ENCODE results near the gene PDE4D. TPM values are rescaled to one million over a fixed set of nuclear protein-coding genes. Genes with fewer than 3 reads are reported as not detected.

The PDE4D gene
- total RNA-seq, 1 experiment from 2014 or later: 15.0 TPM

- no peak for DNase-seq (ENCODE audit: low spot score)
Measured at GRCh38 chr5:59149827-59150226, 743.7 kb downstream of the PDE4D start.

- DNase-seq (ENCODE audit: low spot score): no peak
Measured at GRCh38 chr5:59149271-59149670, 744.3 kb downstream of the PDE4D start.

- no peak for DNase-seq (ENCODE audit: low spot score)
Measured at GRCh38 chr5:59146729-59147128, 746.8 kb downstream of the PDE4D start.

- DNase-seq (ENCODE audit: low spot score): no peak
Measured at GRCh38 chr5:59143926-59144333, 749.6 kb downstream of the PDE4D start.

- no peak for DNase-seq (ENCODE audit: low spot score)
Measured at GRCh38 chr5:59142927-59143326, 750.6 kb downstream of the PDE4D start.

- DNase-seq (ENCODE audit: low spot score): no peak
Measured at GRCh38 chr5:59142138-59142537, 751.4 kb downstream of the PDE4D start.

- DNase-seq (ENCODE audit: low spot score): no peak
Measured at GRCh38 chr5:59140133-59140532, 753.4 kb downstream of the PDE4D start.

- DNase-seq (ENCODE audit: low spot score): no peak
Measured at GRCh38 chr5:59139695-59140094, 753.8 kb downstream of the PDE4D start.

GRCh38 chr5:59138509-59138908 lies 755.0 kb downstream of the PDE4D start:
- DNase-seq (ENCODE audit: low spot score): no peak

GRCh38 chr5:59137846-59138245 lies 755.7 kb downstream of the PDE4D start:
- DNase-seq (ENCODE audit: low spot score): no peak

- no peak for DNase-seq (ENCODE audit: low spot score)
Measured at GRCh38 chr5:59136549-59136948, 757.0 kb downstream of the PDE4D start.

- no peak for DNase-seq (ENCODE audit: low spot score)
Measured at GRCh38 chr5:59134471-59135163, 758.9 kb downstream of the PDE4D start.

- DNase-seq (ENCODE audit: low spot score): no peak
Measured at GRCh38 chr5:59133764-59134261, 759.7 kb downstream of the PDE4D start.

GRCh38 chr5:59132131-59132530 lies 761.4 kb downstream of the PDE4D start:
- no peak for DNase-seq (ENCODE audit: low spot score)

GRCh38 chr5:59130431-59130830 lies 763.1 kb downstream of the PDE4D start:
- no peak for DNase-seq (ENCODE audit: low spot score)

- DNase-seq (ENCODE audit: low spot score): no peak
Measured at GRCh38 chr5:59128646-59129290, 764.8 kb downstream of the PDE4D start.

GRCh38 chr5:59126708-59127573 lies 766.6 kb downstream of the PDE4D start:
- no peak for DNase-seq (ENCODE audit: low spot score)

GRCh38 chr5:59126016-59126707 lies 767.4 kb downstream of the PDE4D start:
- DNase-seq (ENCODE audit: low spot score): no peak

- DNase-seq (ENCODE audit: low spot score): no peak
Measured at GRCh38 chr5:59125011-59125961, 768.2 kb downstream of the PDE4D start.
